ENCODE results near the gene ACTN2.

ACTN2 gene

GRCh38 chr1:236692128-236692527 is 5.8 kb downstream of the ACTN2 start:
- DNase-seq, result no peak

- no peak for DNase-seq
These were observed 6.4 kb downstream of the ACTN2 start for GRCh38 chr1:236692742-236693141.

GRCh38 chr1:236699366-236699765 is 13.1 kb downstream of the ACTN2 start:
- no peak for DNase-seq

GRCh38 chr1:236700903-236701302 is 14.6 kb downstream of the ACTN2 start:
- no peak for DNase-seq

- no peak for DNase-seq
These were observed 15.5 kb downstream of the ACTN2 start for GRCh38 chr1:236701782-236702181.

GRCh38 chr1:236702791-236703394 is 16.6 kb downstream of the ACTN2 start:
- DNase-seq, result no peak

GRCh38 chr1:236705771-236706170 is 19.5 kb downstream of the ACTN2 start:
- DNase-seq, result no peak

- DNase-seq, result no peak
These were observed 19.9 kb downstream of the ACTN2 start for GRCh38 chr1:236706183-236706582.

- DNase-seq, result no peak
These were observed 24.1 kb downstream of the ACTN2 start for GRCh38 chr1:236710328-236710892.

- DNase-seq, result no peak
These were observed 29.9 kb downstream of the ACTN2 start for GRCh38 chr1:236716160-236716559.

GRCh38 chr1:236717811-236718210 is 31.5 kb downstream of the ACTN2 start:
- no peak for DNase-seq

GRCh38 chr1:236718328-236718727 is 32.0 kb downstream of the ACTN2 start:
- DNase-seq, result no peak

GRCh38 chr1:236720206-236720605 is 33.9 kb downstream of the ACTN2 start:
- DNase-seq, result no peak

GRCh38 chr1:236720611-236721010 is 34.3 kb downstream of the ACTN2 start:
- no peak for DNase-seq

- DNase-seq, result no peak
These were observed 37.8 kb downstream of the ACTN2 start for GRCh38 chr1:236724049-236724448.

- DNase-seq, result no peak
These were observed 38.2 kb downstream of the ACTN2 start for GRCh38 chr1:236724506-236724905.

- DNase-seq, result no peak
These were observed 39.4 kb downstream of the ACTN2 start for GRCh38 chr1:236725668-236726067.

GRCh38 chr1:236727521-236727920 is 41.2 kb downstream of the ACTN2 start:
- no peak for DNase-seq

GRCh38 chr1:236728752-236729151 is 42.5 kb downstream of the ACTN2 start:
- no peak for DNase-seq

- DNase-seq, result no peak
These were observed 47.4 kb downstream of the ACTN2 start for GRCh38 chr1:236733653-236734052.

- DNase-seq, result no peak
These were observed 48.0 kb downstream of the ACTN2 start for GRCh38 chr1:236734141-236734765.

- no peak for DNase-seq
These were observed 50.5 kb downstream of the ACTN2 start for GRCh38 chr1:236736761-236737160.

- no peak for DNase-seq
These were observed 55.5 kb downstream of the ACTN2 start for GRCh38 chr1:236741753-236742152.

GRCh38 chr1:236742421-236743160 is 56.3 kb downstream of the ACTN2 start:
- DNase-seq, result no peak

All from NCI-H2081 treated with DMSO at 0.1 percent for 48 hours (cell line).